ENCODE measurements around the gene SUN5.

SUN5 gene

DNA sequence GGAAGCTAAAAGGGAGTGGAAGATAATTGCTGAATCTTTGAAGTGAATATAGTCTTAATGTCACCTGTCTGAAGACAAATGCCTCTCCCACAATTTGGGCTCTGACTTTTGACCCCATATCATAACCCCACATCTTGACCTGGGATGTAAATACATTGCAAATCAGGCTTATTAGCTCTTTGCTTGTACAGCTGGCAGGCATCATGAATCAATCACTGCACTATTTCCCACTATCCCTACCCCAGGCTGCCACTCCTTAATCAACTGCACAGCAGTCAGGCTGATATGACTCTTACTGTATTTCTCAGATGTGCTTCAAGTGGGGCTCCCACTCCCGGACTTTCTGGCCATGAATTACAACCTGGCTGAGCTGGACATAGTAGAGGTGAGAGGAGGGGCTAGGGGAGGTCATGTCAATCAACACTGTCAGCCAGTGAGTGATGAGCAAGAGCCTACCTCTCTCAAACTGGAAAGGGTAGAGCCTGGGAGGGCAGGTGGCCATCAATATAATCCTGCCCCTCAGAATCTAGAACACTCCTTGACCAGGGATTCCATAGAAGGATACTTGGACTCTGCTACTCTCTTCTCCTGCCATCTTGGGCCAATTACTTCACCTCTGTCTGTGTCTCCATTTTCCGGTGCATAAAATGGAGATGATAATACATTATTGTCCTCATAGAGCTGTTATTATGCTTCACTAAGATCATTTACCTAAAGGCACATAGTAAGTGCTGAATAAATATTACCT is 38.9 kb upstream of the SUN5 start:
- TF ChIP-seq, protein P1, sequence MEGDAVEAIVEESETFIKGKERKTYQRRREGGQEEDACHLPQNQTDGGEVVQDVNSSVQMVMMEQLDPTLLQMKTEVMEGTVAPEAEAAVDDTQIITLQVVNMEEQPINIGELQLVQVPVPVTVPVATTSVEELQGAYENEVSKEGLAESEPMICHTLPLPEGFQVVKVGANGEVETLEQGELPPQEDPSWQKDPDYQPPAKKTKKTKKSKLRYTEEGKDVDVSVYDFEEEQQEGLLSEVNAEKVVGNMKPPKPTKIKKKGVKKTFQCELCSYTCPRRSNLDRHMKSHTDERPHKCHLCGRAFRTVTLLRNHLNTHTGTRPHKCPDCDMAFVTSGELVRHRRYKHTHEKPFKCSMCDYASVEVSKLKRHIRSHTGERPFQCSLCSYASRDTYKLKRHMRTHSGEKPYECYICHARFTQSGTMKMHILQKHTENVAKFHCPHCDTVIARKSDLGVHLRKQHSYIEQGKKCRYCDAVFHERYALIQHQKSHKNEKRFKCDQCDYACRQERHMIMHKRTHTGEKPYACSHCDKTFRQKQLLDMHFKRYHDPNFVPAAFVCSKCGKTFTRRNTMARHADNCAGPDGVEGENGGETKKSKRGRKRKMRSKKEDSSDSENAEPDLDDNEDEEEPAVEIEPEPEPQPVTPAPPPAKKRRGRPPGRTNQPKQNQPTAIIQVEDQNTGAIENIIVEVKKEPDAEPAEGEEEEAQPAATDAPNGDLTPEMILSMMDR (IDR thresholded peaks at IDR 0.05; ENCODE audit: low read depth, low read length, missing control alignments), result no peak
- no peak for DNase-seq (ENCODE audit: low read depth)

GRCh38 chr20:33042430-33042829 is 38.2 kb upstream of the SUN5 start:
- H3K4me3 ChIP-seq (ENCODE audit: low read depth, low read length), result no peak overlapping the region
- TF ChIP-seq, protein P1 (IDR thresholded peaks at IDR 0.05; ENCODE audit: low read depth, low read length, missing control alignments), result no peak
- in situ Hi-C loops (cut with HindIII; ENCODE audit: low sequenced_read_pairs), result no loop called here
- DNase-seq (ENCODE audit: low read depth), result no peak

More for the DNA sequence above, 38.9 kb upstream of the SUN5 start:
- in situ Hi-C loops (cut with HindIII; ENCODE audit: low sequenced_read_pairs), result no loop called here
- H3K4me3 ChIP-seq (ENCODE audit: low read depth, low read length), result no peak overlapping the region

DNA sequence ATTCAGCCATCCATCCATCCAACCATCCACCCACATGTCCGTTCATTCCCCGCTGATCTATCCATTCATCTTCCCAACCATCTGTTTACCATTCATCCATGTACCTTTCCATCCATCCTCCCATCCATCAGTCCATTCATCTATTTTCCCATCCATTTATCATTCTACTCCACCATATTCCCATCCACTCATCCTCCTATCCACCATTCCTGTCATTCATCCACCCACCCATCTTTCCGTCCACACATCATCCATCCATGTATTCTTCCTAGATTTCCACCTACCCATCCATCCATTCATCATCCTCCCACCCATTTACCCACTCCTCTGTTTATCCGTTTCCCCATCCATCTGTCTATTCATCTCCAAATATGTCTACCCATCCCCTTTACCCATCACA is 34.0 kb upstream of the SUN5 start:
- TF ChIP-seq, protein P1 (IDR thresholded peaks at IDR 0.05; ENCODE audit: low read depth, low read length, missing control alignments), result no peak
- no peak for DNase-seq (ENCODE audit: low read depth)
- in situ Hi-C loops (cut with HindIII; ENCODE audit: low sequenced_read_pairs), result no loop called here
- H3K4me3 ChIP-seq (ENCODE audit: low read depth, low read length), result no peak overlapping the region

GRCh38 chr20:33037456-33037855 is 33.2 kb upstream of the SUN5 start:
- H3K4me3 ChIP-seq (ENCODE audit: low read depth, low read length), result no peak overlapping the region
- in situ Hi-C loops (cut with HindIII; ENCODE audit: low sequenced_read_pairs), result no loop called here
- TF ChIP-seq, protein P1 (IDR thresholded peaks at IDR 0.05; ENCODE audit: low read depth, low read length, missing control alignments), result no peak
- no peak for DNase-seq (ENCODE audit: low read depth)

DNA sequence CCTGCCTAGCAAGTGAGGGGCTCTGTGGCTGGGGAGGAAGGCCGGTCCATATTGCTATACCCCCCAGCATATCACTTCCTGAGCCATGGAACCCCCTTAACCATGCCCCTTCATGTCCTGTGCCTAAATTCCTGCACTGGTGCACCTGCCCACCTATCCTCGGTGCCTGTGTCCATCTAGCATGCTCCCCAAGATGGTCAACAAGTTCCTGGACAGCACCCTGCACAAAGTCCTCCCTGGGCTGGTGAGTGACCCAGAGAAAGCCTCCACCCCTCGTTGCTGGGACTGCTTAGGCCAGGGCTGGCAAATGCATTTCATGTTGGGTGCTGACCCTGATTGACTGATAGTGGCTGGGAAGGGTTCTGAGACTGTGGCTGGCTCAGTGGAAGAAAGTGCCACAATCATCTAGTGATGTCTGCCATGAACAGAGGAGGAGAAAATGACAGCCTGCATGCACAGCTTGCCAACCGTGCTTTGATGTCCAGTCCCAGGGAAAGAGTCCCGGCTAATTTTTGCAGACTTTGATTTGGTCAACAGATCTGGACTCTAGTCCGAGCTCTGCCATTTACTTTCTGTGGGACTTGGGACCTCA is 30.8 kb upstream of the SUN5 start:
- DNase-seq (ENCODE audit: low read depth), result no peak
- in situ Hi-C loops (cut with HindIII; ENCODE audit: low sequenced_read_pairs), result no loop called here
- TF ChIP-seq, protein P1 (IDR thresholded peaks at IDR 0.05; ENCODE audit: low read depth, low read length, missing control alignments), result no peak
- H3K4me3 ChIP-seq (ENCODE audit: low read depth, low read length), result no peak overlapping the region

- TF ChIP-seq, protein P1 (IDR thresholded peaks at IDR 0.05; ENCODE audit: low read depth, low read length, missing control alignments), result no peak
Measured at GRCh38 chr20:33034115-33034514, 29.9 kb upstream of the SUN5 start.

More at GRCh38 chr20:33034115-33034514, 29.9 kb upstream of the SUN5 start:
- in situ Hi-C loops (cut with HindIII; ENCODE audit: low sequenced_read_pairs), result no loop called here
- no peak for DNase-seq (ENCODE audit: low read depth)
- H3K4me3 ChIP-seq (ENCODE audit: low read depth, low read length), result no peak overlapping the region
